NK-92 treated with Interleukin-12 subunit alpha and Interleukin-12 subunit beta, amount 100 ng/mL, for 24 hours (cell line): ENCODE results near the gene ABLIM1.

ENCODE experiments used
- DNase-seq: peaks from one replicate; lab custom pipeline; 2025; lab: John Stamatoyannopoulos, UW

The ABLIM1 gene

DNA sequence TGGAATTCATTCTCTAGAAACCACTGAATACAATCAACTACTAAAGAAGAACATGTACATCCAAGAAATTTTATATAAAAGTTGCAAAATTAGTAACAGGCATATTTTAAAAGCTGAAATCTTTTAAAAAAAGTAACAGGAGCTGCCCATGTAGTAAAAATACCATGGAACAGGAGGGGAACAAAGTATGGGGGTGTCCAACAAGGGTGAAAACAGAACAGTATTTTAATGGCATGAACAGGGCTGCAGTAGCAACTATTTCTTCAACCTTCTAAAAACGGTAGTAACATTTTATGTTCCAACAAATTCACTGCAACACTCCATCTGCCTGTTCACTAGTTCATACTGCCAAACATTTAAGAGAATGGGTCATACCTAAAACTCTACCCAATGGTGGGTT lies 77.0 kb downstream of the ABLIM1 start:
- no peak for DNase-seq

DNA sequence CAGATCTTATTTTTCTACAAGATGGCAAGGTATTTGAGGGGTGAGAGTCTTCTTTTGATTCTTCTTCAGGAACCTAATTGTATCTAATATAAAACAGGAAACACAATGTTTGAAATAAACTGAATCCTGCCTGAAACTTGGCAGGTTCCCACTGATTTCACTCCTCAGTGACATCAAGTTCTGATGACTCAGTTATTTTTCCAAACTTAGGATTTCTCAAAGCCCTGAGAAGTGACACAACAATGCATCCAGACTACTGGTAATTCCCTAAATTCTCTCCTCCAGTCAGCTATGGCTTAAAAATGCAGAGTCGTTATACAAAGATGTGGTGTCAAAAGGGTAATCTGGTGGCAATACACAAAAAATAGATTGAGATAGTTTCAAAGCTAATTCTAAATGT lies 80.9 kb downstream of the ABLIM1 start:
- DNase-seq = no peak

DNA sequence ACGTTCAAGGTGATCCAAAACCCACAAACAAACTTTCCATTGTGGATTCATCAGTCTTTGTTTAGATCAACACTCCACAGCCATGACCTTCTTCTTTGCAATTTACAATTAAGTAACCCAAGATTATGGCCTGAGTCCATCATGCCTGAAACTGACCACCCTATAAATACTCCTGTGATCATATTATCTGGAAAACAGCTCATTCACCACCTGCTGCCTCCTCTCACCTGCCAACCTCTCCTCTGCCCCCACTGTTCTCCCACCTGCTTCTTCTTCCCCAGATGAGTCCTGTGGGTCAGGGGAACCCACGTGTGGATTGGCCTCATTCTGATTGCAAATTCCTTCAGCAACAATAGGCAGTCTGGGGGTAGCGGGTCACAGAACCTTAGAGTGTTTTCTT lies 81.4 kb downstream of the ABLIM1 start:
- DNase-seq = no peak

DNA sequence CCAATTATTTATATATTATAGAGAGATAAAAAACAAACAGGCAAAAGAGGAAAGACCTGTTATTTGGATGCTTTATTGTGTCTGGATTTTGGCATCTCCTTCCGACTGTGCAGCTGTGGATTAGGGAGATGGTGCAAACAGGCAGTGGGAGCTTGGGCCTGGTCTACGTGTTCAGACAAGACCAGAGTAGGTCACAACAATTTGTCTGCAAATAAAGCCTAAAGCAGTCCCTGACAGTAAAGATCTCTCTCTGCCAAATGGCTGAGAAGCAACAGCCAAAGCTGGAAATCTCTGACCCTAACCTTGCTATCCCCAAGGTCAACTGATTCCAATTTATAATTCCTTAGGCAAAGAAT lies 82.0 kb downstream of the ABLIM1 start:
- DNase-seq = no peak

DNA sequence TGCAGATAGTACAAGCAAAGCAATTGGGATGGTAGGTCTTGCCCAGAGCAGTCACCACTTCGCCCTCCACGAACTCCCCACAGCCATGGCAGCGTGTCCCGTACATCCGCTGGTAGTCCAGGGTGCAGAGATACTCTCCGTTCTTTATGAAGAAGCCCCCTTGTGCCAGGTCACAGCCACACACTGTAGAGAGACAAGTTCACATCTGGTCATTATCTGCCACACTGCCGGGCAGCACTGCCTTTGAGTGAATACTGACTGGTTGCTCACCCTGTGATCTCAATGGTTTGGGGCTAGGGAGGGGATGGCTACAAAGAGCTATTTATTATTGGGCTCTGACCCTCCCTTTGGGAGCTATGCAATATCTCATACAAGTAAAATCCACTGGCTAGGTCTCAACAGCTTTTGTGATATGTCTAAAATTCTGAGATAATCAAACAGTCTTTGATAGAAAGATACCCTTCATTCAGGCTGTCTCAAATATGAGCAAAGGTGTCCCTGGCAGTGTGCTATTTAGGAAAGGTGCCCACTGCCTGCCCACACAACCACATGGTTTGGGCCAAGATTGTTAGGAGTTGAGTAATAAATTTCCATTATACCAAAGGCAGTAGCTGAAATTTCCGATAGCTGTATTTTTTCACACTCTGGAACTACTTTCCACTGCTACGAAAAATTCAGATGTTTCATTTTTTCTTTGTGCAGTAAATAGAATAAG lies 82.5 kb downstream of the ABLIM1 start:
- no peak for DNase-seq

GRCh38 chr10:114573330-114574045 lies 84.6 kb downstream of the ABLIM1 start:
- DNase-seq = no peak

DNA sequence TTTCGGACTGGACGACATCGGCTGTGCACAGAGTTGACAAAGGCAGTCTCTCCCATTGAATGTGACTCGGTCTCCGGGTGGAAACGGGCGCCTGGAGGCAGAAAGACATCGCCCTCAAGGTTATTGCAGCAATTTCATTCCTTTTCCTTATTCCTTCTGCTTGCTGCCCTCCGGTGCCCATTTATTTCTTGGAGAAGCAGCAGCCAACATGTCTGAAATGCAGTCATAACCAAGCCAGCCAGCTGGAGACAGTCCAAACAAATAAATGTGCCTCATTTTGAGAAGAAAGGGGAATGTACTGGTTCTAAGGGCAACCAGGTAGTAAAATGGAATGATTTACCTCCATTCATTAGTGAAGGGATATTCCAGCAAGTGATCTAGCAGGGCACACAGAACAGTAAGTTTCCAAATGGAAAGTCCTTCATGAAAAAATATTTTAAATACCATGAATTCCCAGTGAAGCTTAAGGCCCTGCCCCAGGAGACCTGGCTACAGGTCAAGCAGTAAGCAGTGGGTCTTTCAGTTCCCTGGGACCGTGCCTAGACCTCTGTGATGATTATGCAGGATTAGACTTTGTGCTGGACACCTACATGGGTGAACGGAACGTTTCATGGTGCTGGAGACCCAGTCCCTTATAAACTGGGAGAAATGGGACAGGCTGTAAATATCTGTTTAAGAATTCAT lies 86.6 kb downstream of the ABLIM1 start:
- DNase-seq = no peak

- no peak for DNase-seq
Observed at GRCh38 chr10:114566064-114566463, 92.0 kb downstream of the ABLIM1 start.

- DNase-seq = no peak
Observed at GRCh38 chr10:114565066-114565465, 93.0 kb downstream of the ABLIM1 start.

DNA sequence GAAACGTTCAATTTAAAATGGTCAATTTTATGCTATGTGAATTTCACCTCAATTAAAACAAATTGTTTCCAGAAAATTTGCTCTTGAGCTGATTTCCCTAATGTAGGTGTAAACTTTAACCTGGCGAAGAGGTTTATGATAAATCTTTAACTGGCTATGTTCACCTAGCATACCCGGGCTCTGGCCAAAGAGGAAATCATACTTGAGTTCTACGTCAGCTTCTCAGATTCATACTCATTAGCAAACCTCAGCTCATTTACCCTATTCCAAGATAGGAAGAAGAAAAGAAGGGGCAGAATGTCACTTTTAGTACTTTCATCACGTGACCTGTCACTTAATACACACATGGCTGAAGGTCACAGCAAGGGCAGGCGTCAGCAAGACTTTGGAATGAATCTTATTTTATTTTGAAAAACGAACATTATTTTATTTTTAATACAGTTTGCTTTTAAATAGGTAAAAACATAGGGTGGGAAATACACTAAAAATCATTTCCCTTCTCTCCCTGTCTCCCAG lies 97.0 kb downstream of the ABLIM1 start:
- no peak for DNase-seq

DNA sequence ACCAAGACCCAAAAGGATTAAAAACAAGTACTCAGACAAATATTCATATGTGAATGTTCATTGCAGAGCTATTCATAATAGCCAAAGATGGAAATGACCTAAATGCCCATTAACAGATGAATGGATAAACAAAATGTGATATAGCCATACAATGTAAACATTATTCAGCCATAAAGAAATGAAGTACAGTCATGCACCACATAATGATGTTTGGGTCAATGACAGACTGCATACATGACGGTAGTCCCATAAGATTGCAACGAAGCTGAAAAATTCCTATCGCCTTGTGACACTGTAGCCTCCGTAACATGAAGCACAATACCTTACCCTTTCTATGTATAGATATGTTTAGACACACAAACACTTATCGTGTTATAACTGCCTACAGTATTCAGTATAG lies 97.9 kb downstream of the ABLIM1 start:
- no peak for DNase-seq

DNA sequence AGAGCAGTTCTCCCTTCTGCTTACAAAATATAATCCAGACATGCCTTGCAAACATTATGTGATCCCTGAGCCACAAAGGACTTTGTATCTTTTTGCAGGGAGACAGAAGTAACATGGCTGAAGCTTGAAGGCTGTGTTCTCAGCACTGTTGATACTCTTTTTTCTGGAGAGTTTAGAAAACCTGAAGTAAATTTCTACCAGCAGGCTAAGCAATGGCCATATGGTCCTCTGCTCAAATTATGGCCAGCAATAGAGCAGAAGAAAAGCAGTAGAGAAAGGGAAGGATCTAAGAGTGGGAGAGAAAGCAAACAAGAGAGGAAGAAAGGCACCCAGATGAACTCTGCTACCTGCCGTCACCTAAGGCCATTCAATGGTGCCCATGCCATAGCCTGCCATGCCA lies 98.4 kb downstream of the ABLIM1 start:
- DNase-seq = no peak

GRCh38 chr10:114557854-114558253 lies 100.2 kb downstream of the ABLIM1 start:
- DNase-seq = no peak

DNA sequence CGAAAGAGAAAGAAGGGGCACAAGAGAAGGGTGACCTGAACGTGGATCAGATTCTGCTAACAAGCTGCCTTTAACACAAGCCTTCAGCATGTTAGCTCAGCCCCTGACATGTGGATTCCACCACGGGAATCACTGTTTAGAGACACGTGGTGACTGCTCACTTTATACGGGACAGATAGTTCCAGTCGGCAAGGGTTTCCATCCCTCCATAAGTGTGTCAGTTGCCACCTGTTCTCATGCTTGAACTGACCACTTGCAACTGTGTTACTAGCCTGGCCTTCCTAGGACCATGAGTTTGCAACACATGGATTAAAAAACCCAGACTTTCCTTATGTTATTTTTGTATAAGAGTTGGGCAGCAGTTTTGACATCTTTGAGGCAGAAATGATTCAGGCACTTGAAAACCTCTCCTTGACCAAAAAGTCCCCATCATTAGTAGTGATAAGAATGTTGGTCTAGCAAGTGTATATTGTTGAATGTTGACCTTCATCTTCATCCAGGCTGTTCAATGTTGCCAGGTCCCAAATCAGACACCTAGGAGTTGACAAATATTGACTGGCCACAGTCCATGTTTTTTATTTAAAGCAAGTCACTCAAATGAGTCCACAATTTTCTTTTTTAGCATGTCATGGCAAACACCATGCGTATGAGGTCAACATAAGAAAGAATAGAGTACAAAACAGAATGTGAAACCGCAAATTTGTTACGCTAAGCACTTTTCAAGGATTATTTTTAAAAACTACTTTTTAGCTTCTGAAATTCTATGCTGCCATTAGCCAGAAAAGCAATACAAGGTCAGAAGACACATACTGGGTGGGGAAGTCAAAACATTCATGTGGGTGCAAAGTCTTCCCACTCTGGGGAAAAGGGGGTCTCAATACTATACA lies 101.6 kb downstream of the ABLIM1 start:
- no peak for DNase-seq

GRCh38 chr10:114553436-114553835 lies 104.6 kb downstream of the ABLIM1 start:
- DNase-seq = no peak

DNA sequence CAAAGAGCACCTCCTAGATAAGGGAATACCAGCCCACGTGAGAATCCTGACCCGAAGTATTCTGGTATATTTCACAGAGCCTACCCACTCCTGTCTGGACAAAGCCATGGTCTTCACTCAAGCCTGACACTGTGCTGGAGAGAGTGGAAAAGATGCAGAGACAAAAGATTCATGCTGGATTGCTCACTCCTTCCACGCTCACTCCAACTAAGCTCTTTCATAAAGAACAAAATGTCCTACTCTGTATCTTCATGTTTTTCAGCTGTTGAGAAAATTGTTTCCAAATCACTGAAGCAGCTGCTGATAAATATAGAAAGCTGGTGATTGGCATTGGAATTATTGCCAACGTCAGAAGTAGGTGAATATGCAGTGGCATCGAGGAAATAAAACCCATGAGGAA lies 106.0 kb downstream of the ABLIM1 start:
- DNase-seq = no peak

- DNase-seq = no peak
Observed at GRCh38 chr10:114551636-114551972, 106.5 kb downstream of the ABLIM1 start.

- DNase-seq = no peak
Observed at GRCh38 chr10:114550756-114551635, 107.1 kb downstream of the ABLIM1 start.

DNA sequence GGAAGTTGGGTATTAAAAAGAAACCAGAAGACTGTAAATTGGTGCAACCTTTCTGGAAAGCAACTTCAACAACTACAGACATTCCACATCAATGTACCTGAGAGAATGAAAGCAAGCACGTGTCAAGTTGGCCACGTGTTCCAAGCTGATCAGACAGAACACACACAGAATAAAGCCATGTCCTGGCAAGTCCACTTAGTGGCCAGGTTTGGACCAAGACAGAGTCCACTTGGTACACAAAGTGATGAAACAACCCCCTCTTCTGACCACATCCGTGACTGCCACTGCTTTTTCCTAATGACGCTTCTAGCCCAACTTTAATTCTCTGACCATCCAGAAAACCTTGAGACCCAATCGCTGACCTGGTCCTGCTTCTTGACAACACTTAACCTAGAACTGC lies 109.4 kb downstream of the ABLIM1 start:
- DNase-seq = no peak

GRCh38 chr10:114547514-114547913 lies 110.6 kb downstream of the ABLIM1 start:
- DNase-seq = no peak

GRCh38 chr10:114547056-114547455 lies 111.0 kb downstream of the ABLIM1 start:
- no peak for DNase-seq
